ENCODE results near the gene TLN1.

Gene TLN1

DNA sequence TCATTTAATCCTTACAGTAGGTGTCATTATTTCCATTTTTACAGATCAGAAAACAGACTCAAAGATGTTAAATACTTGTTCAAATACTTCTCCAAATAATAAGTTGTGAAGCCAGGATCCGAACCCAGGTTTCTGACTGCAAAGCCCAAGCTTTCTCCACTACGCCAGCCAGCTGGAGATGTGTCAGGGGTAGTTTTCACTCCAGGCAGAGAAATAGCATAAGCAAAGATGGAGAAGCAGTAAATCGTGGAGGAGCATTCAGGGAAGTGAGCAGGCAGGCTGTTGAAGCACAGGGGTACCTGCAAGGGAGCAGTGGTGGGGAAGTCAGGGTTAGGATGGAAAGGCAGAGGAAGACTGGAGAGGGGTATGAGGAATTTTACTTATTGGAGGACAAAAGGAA lies 2.9 kb downstream of the TLN1 start:
- DNase-seq: no peak

- DNase-seq: no peak
Observed at GRCh38 chr9:35728041-35728971, 3.7 kb downstream of the TLN1 start.

GRCh38 chr9:35727676-35728040 lies 4.3 kb downstream of the TLN1 start:
- no peak for DNase-seq

DNA sequence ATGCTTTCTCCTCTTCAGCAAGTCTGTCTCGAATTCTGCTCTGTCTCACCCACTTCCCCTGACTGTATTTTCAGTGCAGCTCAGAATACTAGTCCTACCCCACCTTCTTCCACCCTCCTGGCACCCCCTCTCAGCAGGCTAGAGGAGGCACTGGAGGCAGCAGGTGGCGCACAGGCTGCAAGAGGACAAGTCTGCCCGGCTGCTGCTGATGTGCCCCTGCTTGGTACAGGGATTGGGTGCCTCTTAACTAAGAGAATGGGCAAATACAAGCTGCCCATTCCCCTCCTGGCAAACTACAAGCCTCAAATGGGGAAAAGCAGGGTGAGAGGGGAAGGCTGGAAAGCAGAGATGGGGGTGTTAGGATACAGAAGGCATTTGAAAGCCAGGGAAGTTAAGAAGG lies 5.1 kb downstream of the TLN1 start:
- DNase-seq: peak; percentile 52

DNA sequence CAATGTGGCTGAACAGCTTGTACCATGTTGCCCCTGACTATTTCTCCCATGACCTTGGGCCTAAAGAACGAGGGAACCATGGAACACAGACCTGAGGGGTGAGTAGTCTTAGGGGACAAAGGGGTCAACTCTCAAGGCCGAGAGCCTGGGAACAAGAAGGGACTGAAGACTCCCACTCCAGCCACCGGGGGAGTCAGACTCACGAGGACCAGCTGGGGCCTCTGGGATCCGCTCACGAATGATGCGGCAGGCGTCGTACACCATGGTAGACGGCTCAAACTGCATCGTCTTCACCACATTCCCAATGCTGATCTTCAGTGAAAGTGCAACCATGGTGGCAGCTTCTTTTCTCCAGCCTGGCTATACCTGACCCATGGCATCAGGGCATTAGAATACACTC lies 6.6 kb downstream of the TLN1 start:
- DNase-seq: no peak

GRCh38 chr9:35723908-35724307 lies 8.1 kb downstream of the TLN1 start:
- no peak for DNase-seq

- no peak for DNase-seq
Observed at GRCh38 chr9:35723426-35723825, 8.6 kb downstream of the TLN1 start.

GRCh38 chr9:35719546-35719945 lies 12.4 kb downstream of the TLN1 start:
- DNase-seq: no peak

DNA sequence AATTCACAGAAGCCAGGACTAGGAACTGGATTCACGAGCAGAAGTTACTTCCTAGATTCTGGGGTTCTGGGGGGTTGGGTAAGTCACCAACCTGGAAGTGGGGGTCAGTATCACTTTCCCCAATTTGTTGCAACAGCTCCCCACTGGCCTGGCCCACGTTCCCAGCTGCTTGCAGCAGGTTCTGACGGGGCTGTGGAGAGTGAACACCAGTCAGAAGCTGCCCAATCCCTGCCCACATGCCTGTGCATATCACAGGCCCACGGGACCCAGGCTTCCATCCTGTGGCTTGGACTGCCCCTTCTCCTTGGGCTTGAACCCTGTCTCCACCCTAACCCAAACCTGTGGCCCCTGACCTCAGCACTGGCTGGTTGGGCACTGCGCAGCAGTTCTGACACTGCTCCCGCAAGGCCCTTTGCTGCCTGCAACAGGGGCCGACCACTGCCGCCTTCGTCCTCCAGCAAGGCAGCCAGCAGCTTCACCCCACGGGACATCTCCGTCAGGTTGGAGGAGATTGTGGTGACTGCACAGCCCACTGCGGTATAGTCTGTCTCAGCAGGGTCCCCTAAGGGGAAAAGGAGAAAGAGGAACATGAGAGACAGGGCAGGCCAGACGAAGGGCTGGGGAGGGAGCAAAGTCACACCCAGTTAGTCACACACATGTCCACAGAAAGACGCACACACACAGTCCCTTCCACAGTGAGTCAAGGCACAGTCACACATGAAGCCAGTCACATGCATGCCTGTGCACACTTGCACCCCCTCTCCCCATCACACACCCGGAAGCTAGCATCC lies 13.1 kb downstream of the TLN1 start:
- no peak for DNase-seq

DNA sequence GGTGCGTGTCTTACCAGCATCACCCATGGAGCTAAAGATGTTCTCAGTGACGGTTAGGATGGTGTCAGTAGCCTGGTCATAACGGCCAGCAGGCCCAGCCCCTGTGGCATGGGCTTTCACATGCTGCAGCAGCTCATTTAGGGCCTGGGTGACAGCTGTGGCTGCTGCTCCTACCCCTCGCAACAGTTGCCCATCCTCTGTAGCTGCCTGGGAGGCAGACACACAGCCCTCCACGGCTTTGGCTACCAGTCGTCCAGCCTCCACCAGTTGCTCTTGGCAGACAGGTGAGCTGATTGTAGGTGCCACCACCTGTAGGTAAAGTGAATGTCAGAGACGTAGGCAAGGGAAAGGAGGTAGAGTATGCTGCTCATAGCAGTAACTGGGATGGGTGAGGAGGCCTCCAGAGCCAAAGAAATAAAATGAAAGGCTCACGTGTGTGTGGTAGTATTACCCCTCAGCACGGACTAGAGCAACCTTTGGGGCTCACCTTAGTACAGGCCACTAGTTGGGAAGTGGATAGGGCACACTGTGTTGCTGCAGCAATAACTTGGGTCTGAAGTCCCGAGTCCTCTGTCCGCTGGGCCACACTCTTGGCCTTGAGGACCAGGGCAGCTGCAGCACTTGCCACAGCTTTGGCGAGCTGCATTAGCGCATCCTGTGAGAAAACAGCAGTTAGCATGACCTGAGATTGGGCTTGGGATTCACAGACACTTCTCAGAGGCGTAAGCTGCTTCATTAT lies 14.7 kb downstream of the TLN1 start:
- no peak for DNase-seq

- no peak for DNase-seq
Observed at GRCh38 chr9:35716230-35716629, 15.8 kb downstream of the TLN1 start.

DNA sequence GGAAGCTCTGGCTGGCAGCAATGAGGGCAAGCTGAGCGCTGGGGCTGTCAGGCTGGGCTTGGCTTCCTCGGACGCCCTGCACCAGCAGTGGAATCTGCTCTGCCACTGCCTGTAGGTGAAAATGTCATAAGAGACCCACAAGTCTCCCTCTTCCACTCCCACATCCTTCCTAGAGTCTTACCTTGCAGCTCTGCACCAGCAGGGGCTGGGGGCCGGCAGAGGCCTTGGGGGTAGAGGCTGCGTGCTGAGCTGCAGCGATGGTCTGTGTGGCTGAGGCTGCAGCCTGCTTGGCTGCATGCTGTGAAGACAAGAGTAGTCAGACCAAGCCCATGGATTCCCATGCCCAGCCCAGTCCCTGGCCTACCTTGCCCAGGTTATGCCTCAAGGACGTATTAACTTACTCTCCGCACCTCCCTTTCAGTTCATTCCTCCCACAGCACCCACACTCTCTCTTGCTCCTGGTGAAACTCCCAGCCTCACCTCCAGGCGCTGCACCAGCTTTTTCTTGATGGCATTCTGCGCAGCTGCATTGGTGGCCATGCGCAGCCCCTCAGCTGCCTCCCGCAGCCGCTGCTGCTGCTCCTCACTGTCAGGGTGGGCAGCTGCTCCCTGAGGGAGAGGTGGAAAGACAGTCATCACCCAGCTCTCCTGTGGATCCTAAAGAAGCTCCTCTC lies 17.3 kb downstream of the TLN1 start:
- DNase-seq: no peak

DNA sequence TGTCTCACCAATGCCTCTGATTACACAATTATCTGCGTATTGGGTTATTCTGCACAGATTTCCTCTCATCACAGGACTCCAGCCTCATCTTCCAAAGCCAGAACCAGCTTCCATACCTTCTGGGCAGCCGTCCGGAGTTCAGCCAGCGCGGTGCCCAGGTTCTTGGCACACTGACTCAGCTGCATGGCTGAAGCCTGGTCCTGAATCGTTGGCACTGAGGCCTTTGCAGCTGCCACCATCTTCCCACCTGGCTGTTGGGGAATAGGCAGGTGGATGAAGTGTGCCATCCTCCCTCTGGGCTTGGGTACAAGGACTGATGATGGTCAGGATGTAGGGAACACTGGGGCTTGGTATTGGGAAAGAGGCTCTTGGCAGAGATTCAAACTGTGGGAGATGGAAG lies 17.9 kb downstream of the TLN1 start:
- DNase-seq: no peak

- DNase-seq: no peak
Observed at GRCh38 chr9:35713578-35713977, 18.4 kb downstream of the TLN1 start.

- no peak for DNase-seq
Observed at GRCh38 chr9:35712762-35713400, 19.1 kb downstream of the TLN1 start.

- DNase-seq: no peak
Observed at GRCh38 chr9:35711501-35712428, 20.2 kb downstream of the TLN1 start.

GRCh38 chr9:35710818-35711500 lies 21.0 kb downstream of the TLN1 start:
- DNase-seq: no peak

GRCh38 chr9:35708146-35708545 lies 23.8 kb downstream of the TLN1 start:
- DNase-seq: no peak

DNA sequence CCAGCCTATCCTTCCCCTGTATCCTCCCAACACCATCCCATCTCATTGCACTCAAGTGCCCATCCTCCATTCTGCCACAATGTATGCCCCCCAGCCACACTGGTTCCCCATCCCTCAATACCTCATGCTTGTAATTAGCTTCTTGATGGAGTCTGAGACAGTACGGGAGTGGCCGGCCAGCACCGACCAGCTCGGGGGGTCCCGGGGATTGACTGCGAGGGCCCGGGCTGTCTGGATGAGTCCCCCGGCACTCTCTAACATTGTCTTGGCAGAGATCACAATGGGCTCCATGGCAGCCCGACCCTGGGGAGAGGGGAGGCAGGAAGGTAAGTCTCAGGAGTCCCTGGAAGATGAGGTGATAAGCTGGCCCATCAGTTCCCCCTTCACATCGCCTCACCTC lies 25.0 kb downstream of the TLN1 start:
- DNase-seq: no peak

- no peak for DNase-seq
Observed at GRCh38 chr9:35705836-35706430, 26.1 kb downstream of the TLN1 start.

Data from activated T-cell treated with anti-CD3 and anti-CD28 coated beads, Interleukin-2, amount 50 U/mL, for 1 hour (primary cell).